ENCODE results near the gene SLFNL1.

The SLFNL1 gene

GRCh38 chr1:41020654-41021053 lies 871 bp downstream of the SLFNL1 start:
- no peak for DNase-seq (ENCODE audit: low read depth)
- no peak overlapping the region for H3K4me3 ChIP-seq (ENCODE audit: low read depth, low read length)
- TF ChIP-seq CTCF (IDR thresholded peaks at IDR 0.05; ENCODE audit: control insufficient read depth, extremely low read depth, insufficient read depth): no peak

- no peak for TF ChIP-seq CTCF (IDR thresholded peaks at IDR 0.05; ENCODE audit: control insufficient read depth, extremely low read depth, insufficient read depth)
- no peak for DNase-seq (ENCODE audit: low read depth)
- no peak overlapping the region for H3K4me3 ChIP-seq (ENCODE audit: low read depth, low read length)
Observed at GRCh38 chr1:41020109-41020576, 1.4 kb downstream of the SLFNL1 start.

- no peak for TF ChIP-seq CTCF (IDR thresholded peaks at IDR 0.05; ENCODE audit: control insufficient read depth, extremely low read depth, insufficient read depth)
- DNase-seq (ENCODE audit: low read depth): no peak
- no peak overlapping the region for H3K4me3 ChIP-seq (ENCODE audit: low read depth, low read length)
Observed at GRCh38 chr1:41019353-41019745, 2.2 kb downstream of the SLFNL1 start.

- TF ChIP-seq CTCF (IDR thresholded peaks at IDR 0.05; ENCODE audit: control insufficient read depth, extremely low read depth, insufficient read depth): no peak
- no peak overlapping the region for H3K4me3 ChIP-seq (ENCODE audit: low read depth, low read length)
- no peak for DNase-seq (ENCODE audit: low read depth)
Observed at GRCh38 chr1:41018018-41018410, 3.5 kb downstream of the SLFNL1 start.

- TF ChIP-seq CTCF (IDR thresholded peaks at IDR 0.05; ENCODE audit: control insufficient read depth, extremely low read depth, insufficient read depth): no peak
- H3K4me3 ChIP-seq (ENCODE audit: low read depth, low read length): no peak overlapping the region
- no peak for DNase-seq (ENCODE audit: low read depth)
Observed at GRCh38 chr1:41017141-41018017, 4.1 kb downstream of the SLFNL1 start.

- H3K4me3 ChIP-seq (ENCODE audit: low read depth, low read length): no peak overlapping the region
- no peak for DNase-seq (ENCODE audit: low read depth)
- TF ChIP-seq CTCF (IDR thresholded peaks at IDR 0.05; ENCODE audit: control insufficient read depth, extremely low read depth, insufficient read depth): no peak
Observed at GRCh38 chr1:41015897-41016470, 5.5 kb downstream of the SLFNL1 start.

Measured in LNCaP clone FGC (cell line).